HG03196 (cell line): ENCODE data around the gene THSD4.

Experiments
- ATAC-seq: cut with Tn5 transposase; IDR thresholded peaks from one replicate; pipeline ENCODE4 v1.9.1; 2021; ENCODE audit not compliant: unreplicated experiment

The THSD4 gene

GRCh38 chr15:71096676-71097075, 18.6 kb upstream of the THSD4 start:
- no peak for ATAC-seq

GRCh38 chr15:71097890-71098289, 17.4 kb upstream of the THSD4 start:
- ATAC-seq = no peak

GRCh38 chr15:71098920-71099319, 16.4 kb upstream of the THSD4 start:
- no peak for ATAC-seq

GRCh38 chr15:71103102-71103676, 12.1 kb upstream of the THSD4 start:
- peak; percentile 68 for ATAC-seq

- ATAC-seq = no peak
These were observed 10.6 kb upstream of the THSD4 start for GRCh38 chr15:71104636-71105035.

GRCh38 chr15:71105444-71105843, 9.8 kb upstream of the THSD4 start:
- ATAC-seq = no peak

GRCh38 chr15:71106802-71107500, 8.3 kb upstream of the THSD4 start:
- ATAC-seq = no peak

GRCh38 chr15:71107501-71107815, 7.8 kb upstream of the THSD4 start:
- ATAC-seq = no peak

- ATAC-seq = no peak
These were observed 6.1 kb upstream of the THSD4 start for GRCh38 chr15:71109130-71109529.

- ATAC-seq = no peak
These were observed 5.4 kb upstream of the THSD4 start for GRCh38 chr15:71109905-71110304.

GRCh38 chr15:71110405-71111180, 4.7 kb upstream of the THSD4 start:
- no peak for ATAC-seq

- no peak for ATAC-seq
These were observed 4.1 kb upstream of the THSD4 start for GRCh38 chr15:71111181-71111565.

- no peak for ATAC-seq
These were observed 3.3 kb upstream of the THSD4 start for GRCh38 chr15:71111950-71112349.

- no peak for ATAC-seq
These were observed 2.8 kb upstream of the THSD4 start for GRCh38 chr15:71112429-71112828.

- ATAC-seq = no peak
These were observed 1.1 kb upstream of the THSD4 start for GRCh38 chr15:71114066-71114680.

- peak; percentile 37 for ATAC-seq
These were observed 488 bp downstream of the THSD4 start for GRCh38 chr15:71115567-71116351.

GRCh38 chr15:71116366-71116765, 1.1 kb downstream of the THSD4 start:
- no peak for ATAC-seq

- no peak for ATAC-seq
These were observed 1.7 kb downstream of the THSD4 start for GRCh38 chr15:71116942-71117341.

- no peak for ATAC-seq
These were observed 2.5 kb downstream of the THSD4 start for GRCh38 chr15:71117714-71118305.

GRCh38 chr15:71118345-71118744, 3.1 kb downstream of the THSD4 start:
- ATAC-seq = no peak
